Activated CD4-positive, alpha-beta memory T cell treated with anti-CD3 and anti-CD28 coated beads, Interleukin-2, amount 10 ng/mL, durations not matched to agents 7 days and 5 days (primary cell): ENCODE data around the gene G6PC3. TPM values are rescaled to one million over a fixed set of nuclear protein-coding genes. Genes with fewer than 3 reads are reported as not detected.

Source experiments
- CTCF ChIA-PET: fragments of 350-600 bp; sonication (Branson Sonifier 250); formaldehyde crosslinking; loops from one replicate; lab custom pipeline; 2021; ENCODE audit warnings: antibody characterized with exemption, inconsistent platforms; lab: Charles Lee
- POLR2A ChIA-PET: fragments of 350-600 bp; sonication (Branson Sonifier 250); formaldehyde crosslinking; loops from one replicate; lab custom pipeline; 2021; ENCODE audit warnings: antibody characterized with exemption; lab: Charles Lee
- DNase-seq: peaks from one replicate; pipeline ENCODE4 v3.0.0-alpha.2; 2020
- H3K27ac Mint-ChIP-seq: one replicate; pipeline ENCODE4 v1.8.0; 2021; ENCODE audit warnings: mild to moderate bottlenecking, mixed read lengths
- H3K27me3 Mint-ChIP-seq: one replicate; pipeline ENCODE4 v1.8.0; 2021; ENCODE audit warnings: mixed read lengths
- H3K36me3 Mint-ChIP-seq: one replicate; pipeline ENCODE4 v1.8.0; 2021; ENCODE audit warnings: low read depth, mixed read lengths
- H3K4me1 Mint-ChIP-seq: one replicate; pipeline ENCODE4 v1.8.0; 2021; ENCODE audit warnings: mixed read lengths
- H3K4me3 Mint-ChIP-seq: one replicate; pipeline ENCODE4 v1.8.0; 2021; ENCODE audit warnings: mild to moderate bottlenecking, mixed read lengths
- H3K9me3 Mint-ChIP-seq: one replicate; pipeline ENCODE4 v1.8.0; 2021; ENCODE audit warnings: mixed read lengths
- total RNA-seq, 2 experiments: library from RNA; stranded (reverse); gene quantifications; one replicate each; pipeline ENCODE4 v1.2.3, GENCODE V29; 2021

The G6PC3 gene
- total RNA-seq, 2 experiments from 2014 or later, result 19.3 to 19.9 TPM

- Mint-ChIP-seq H3K4me1 (peaks cover 46% of the 10 kb centered on the region), H3K36me3 (peaks cover 31% of the 10 kb centered on the region), H3K4me3 (peak overlapping the region; percentile 97), H3K27me3 (no peaks in the 10 kb centered on the region), H3K27ac (peak overlapping the region; percentile 82), H3K9me3 (no peaks in the 10 kb centered on the region)
- ChIA-PET POLR2A (interaction anchor here (0.6 to 2.5 kb wide), 10 partner anchors 9 to 1112 kb away, joined by 3 to 10 read pairs (median 4); partner anchors contain the start of genes HDAC5, TMEM101 and TMUB2), CTCF (interaction anchor here (0.6 to 1.2 kb wide), 6 partner anchors 22 to 144 kb away, joined by 3 to 5 read pairs (median 3); partner anchors contain the start of gene HROB)
- DNase-seq, result peak; percentile 29
Observed at GRCh38 chr17:44065668-44066203, 4.8 kb upstream of the G6PC3 start.

GRCh38 chr17:44066204-44066930 lies 4.2 kb upstream of the G6PC3 start, which contains the start of gene LSM12:
LSM12 (minus strand) TSS chr17:44066671; CDS start chr17:44066587, 84 bp downstream.
- peaks cover 49% of the 10 kb centered on the region for H3K4me1 Mint-ChIP-seq
- CTCF ChIA-PET, result interaction anchor here (0.6 to 1.2 kb wide), 6 partner anchors 23 to 144 kb away, joined by 3 to 5 read pairs (median 3); partner anchors contain the start of gene HROB

GRCh38 chr17:44067545-44067940 lies 3.0 kb upstream of the G6PC3 start:
- POLR2A ChIA-PET, result no interaction called here
- peak overlapping the region; percentile 97 for H3K4me3 Mint-ChIP-seq

More at GRCh38 chr17:44066204-44066930, 4.2 kb upstream of the G6PC3 start, which contains the start of gene LSM12:
- Mint-ChIP-seq H3K27me3 (no peaks in the 10 kb centered on the region), H3K36me3 (peaks cover 28% of the 10 kb centered on the region), H3K4me3 (peak within 1 kb of the TSS; percentile 97), H3K9me3 (no peaks in the 10 kb centered on the region), H3K27ac (peak within 1 kb of the TSS; percentile 82)
- DNase-seq, result peak; percentile 93
- POLR2A ChIA-PET, result interaction anchor here (0.6 to 2.5 kb wide), 13 partner anchors 8 to 1113 kb away, joined by 3 to 10 read pairs (median 3); partner anchors contain the start of genes HDAC5, TMEM101 and TMUB2

GRCh38 chr17:44069974-44070454 lies 521 bp upstream of the G6PC3 start:
- Mint-ChIP-seq H3K27ac (peak overlapping the region; percentile 85), H3K27me3 (no peaks in the 10 kb centered on the region), H3K4me1 (peaks cover 42% of the 10 kb centered on the region), H3K9me3 (no peaks in the 10 kb centered on the region), H3K4me3 (peak overlapping the region; percentile 88), H3K36me3 (peaks cover 6% of the 10 kb centered on the region)
- POLR2A ChIA-PET, result interaction anchor here (0.6 to 1.3 kb wide), 3 partner anchors 11 to 147 kb away, joined by 3 read pairs; no protein-coding TSS in a partner anchor
- CTCF ChIA-PET, result interaction anchor here (0.7 to 1.4 kb wide), 3 partner anchors 29 to 1072 kb away, joined by 3 to 4 read pairs (median 4); partner anchors contain the start of gene RPL27
- no peak for DNase-seq

More at GRCh38 chr17:44067545-44067940, 3.0 kb upstream of the G6PC3 start:
- H3K4me1 Mint-ChIP-seq, result peaks cover 49% of the 10 kb centered on the region
- no peaks in the 10 kb centered on the region for H3K27me3 Mint-ChIP-seq
- no peak for DNase-seq
- peaks cover 19% of the 10 kb centered on the region for H3K36me3 Mint-ChIP-seq
- H3K27ac Mint-ChIP-seq, result no peak overlapping the region
- no peaks in the 10 kb centered on the region for H3K9me3 Mint-ChIP-seq
- CTCF ChIA-PET, result no interaction called here

GRCh38 chr17:44071198-44071520 lies 624 bp downstream of the G6PC3 start:
- no peak for DNase-seq
- H3K27me3 Mint-ChIP-seq, result no peaks in the 10 kb centered on the region

GRCh38 chr17:44071772-44072171 lies 1.2 kb downstream of the G6PC3 start:
- H3K4me1 Mint-ChIP-seq, result peaks cover 33% of the 10 kb centered on the region
- POLR2A ChIA-PET, result interaction anchor here (0.7 to 1.6 kb wide), 3 partner anchors 16 to 57 kb away, joined by 3 read pairs; partner anchors contain the start of gene TMEM101
- DNase-seq, result no peak
- peaks cover 14% of the 10 kb centered on the region for H3K36me3 Mint-ChIP-seq
- no peaks in the 10 kb centered on the region for H3K9me3 Mint-ChIP-seq
- H3K27ac Mint-ChIP-seq, result peak overlapping the region; percentile 44
- H3K27me3 Mint-ChIP-seq, result no peaks in the 10 kb centered on the region
- peak overlapping the region; percentile 88 for H3K4me3 Mint-ChIP-seq
- CTCF ChIA-PET, result interaction anchor here (1.0 kb wide), 1 partner anchor 52 kb away, joined by 3 read pairs; the partner anchor contains the start of gene HDAC5

More at GRCh38 chr17:44071198-44071520, 624 bp downstream of the G6PC3 start:
- Mint-ChIP-seq H3K9me3 (no peaks in the 10 kb centered on the region), H3K4me3 (peak overlapping the region; percentile 88), H3K36me3 (peaks cover 10% of the 10 kb centered on the region), H3K27ac (peak overlapping the region; percentile 85), H3K4me1 (peaks cover 36% of the 10 kb centered on the region)
- ChIA-PET POLR2A (interaction anchor here (0.7 to 1.6 kb wide), 3 partner anchors 51 to 437 kb away, joined by 3 read pairs; partner anchors contain the start of gene TMEM101), CTCF (no interaction called here)

- Mint-ChIP-seq H3K9me3 (no peaks in the 10 kb centered on the region), H3K4me3 (no peak overlapping the region), H3K4me1 (peaks cover 27% of the 10 kb centered on the region), H3K27me3 (no peaks in the 10 kb centered on the region), H3K36me3 (peaks cover 19% of the 10 kb centered on the region), H3K27ac (no peak overlapping the region)
- CTCF ChIA-PET, result interaction anchor here (2.0 kb wide), 1 partner anchor 10 kb away, joined by 8 read pairs; no protein-coding TSS in a partner anchor
- POLR2A ChIA-PET, result interaction anchor here (1.0 to 1.7 kb wide), 2 partner anchors 9 kb away, joined by 3 to 10 read pairs; partner anchors contain the start of gene LSM12
- DNase-seq, result no peak
Observed at GRCh38 chr17:44074231-44074910, 3.8 kb downstream of the G6PC3 start.

- no peak overlapping the region for H3K4me3 Mint-ChIP-seq
- H3K27ac Mint-ChIP-seq, result no peak overlapping the region
- peaks cover 24% of the 10 kb centered on the region for H3K4me1 Mint-ChIP-seq
- POLR2A ChIA-PET, result interaction anchor here (1.0 to 1.7 kb wide), 2 partner anchors 9 kb away, joined by 3 to 10 read pairs; partner anchors contain the start of gene LSM12
- DNase-seq, result no peak
- CTCF ChIA-PET, result interaction anchor here (2.0 kb wide), 1 partner anchor 9 kb away, joined by 8 read pairs; no protein-coding TSS in a partner anchor
- peaks cover 21% of the 10 kb centered on the region for H3K36me3 Mint-ChIP-seq
- H3K9me3 Mint-ChIP-seq, result no peaks in the 10 kb centered on the region
- no peaks in the 10 kb centered on the region for H3K27me3 Mint-ChIP-seq
Observed at GRCh38 chr17:44074911-44075285, 4.4 kb downstream of the G6PC3 start.

GRCh38 chr17:44075598-44076293 lies 5.2 kb downstream of the G6PC3 start:
- H3K27me3 Mint-ChIP-seq, result no peaks in the 10 kb centered on the region
- CTCF ChIA-PET, result no interaction called here
- H3K4me1 Mint-ChIP-seq, result peaks cover 18% of the 10 kb centered on the region
- no peak overlapping the region for H3K4me3 Mint-ChIP-seq
- POLR2A ChIA-PET, result interaction anchor here (1.7 kb wide), 1 partner anchor 10 kb away, joined by 10 read pairs; the partner anchor contains the start of gene LSM12
- no peak for DNase-seq
- H3K36me3 Mint-ChIP-seq, result peaks cover 27% of the 10 kb centered on the region
- no peaks in the 10 kb centered on the region for H3K9me3 Mint-ChIP-seq
- no peak overlapping the region for H3K27ac Mint-ChIP-seq

- ChIA-PET POLR2A (no interaction called here), CTCF (no interaction called here)
- Mint-ChIP-seq H3K4me1 (peaks cover 7% of the 10 kb centered on the region), H3K9me3 (no peaks in the 10 kb centered on the region), H3K27me3 (no peaks in the 10 kb centered on the region), H3K36me3 (peaks cover 28% of the 10 kb centered on the region), H3K27ac (no peak overlapping the region), H3K4me3 (no peak overlapping the region)
- no peak for DNase-seq
Observed at GRCh38 chr17:44076716-44077594, 6.4 kb downstream of the G6PC3 start.

GRCh38 chr17:44077595-44077909 lies 7.0 kb downstream of the G6PC3 start:
- peaks cover 5% of the 10 kb centered on the region for H3K4me1 Mint-ChIP-seq

More at GRCh38 chr17:44077595-44077909, 7.0 kb downstream of the G6PC3 start:
- POLR2A ChIA-PET, result no interaction called here
- Mint-ChIP-seq H3K4me3 (no peak overlapping the region), H3K27ac (no peak overlapping the region), H3K27me3 (no peaks in the 10 kb centered on the region), H3K9me3 (no peaks in the 10 kb centered on the region), H3K36me3 (peaks cover 34% of the 10 kb centered on the region)
- CTCF ChIA-PET, result no interaction called here
- DNase-seq, result no peak
